Liver (tissue), 3 donors: Measurements from ENCODE around the gene NR5A2.

ENCODE experiments used
- GABPA ChIP-seq, 2 donors: IDR thresholded peaks in 1 of 2; conservative IDR thresholded peaks in 1 of 2; 2 replicates each; pipeline ENCODE4 v1.6.1; 2016; ENCODE audit warnings: antibody characterized with exemption in 2 of 2, mild to moderate bottlenecking in 1 of 2, moderate library complexity in 1 of 2
- JUND ChIP-seq, 2 donors: IDR thresholded peaks; 2 replicates each; pipeline ENCODE4 v1.6.1; 2016; ENCODE audit warnings: antibody characterized with exemption in 2 of 2
- TAF1 ChIP-seq: conservative IDR thresholded peaks from 2 replicates; pipeline ENCODE4 v1.6.1; 2016; ENCODE audit warnings: antibody characterized with exemption, mild to moderate bottlenecking
- TF ChIP-seq, protein P1 (sequence below): fragments of 150-350 bp; IDR thresholded peaks from 2 replicates; pipeline ENCODE4 v1.5.1; 2017; ENCODE audit warnings: improper control_type of control experiment, low read depth, low read length; ENCODE audit not compliant: missing input control
- donor health status: healthy.
- donor health status: healthy.

GRCh38 chr1:200124309-200124708 lies 96.8 kb downstream of the NR5A2 start:
- TF ChIP-seq, protein P1, sequence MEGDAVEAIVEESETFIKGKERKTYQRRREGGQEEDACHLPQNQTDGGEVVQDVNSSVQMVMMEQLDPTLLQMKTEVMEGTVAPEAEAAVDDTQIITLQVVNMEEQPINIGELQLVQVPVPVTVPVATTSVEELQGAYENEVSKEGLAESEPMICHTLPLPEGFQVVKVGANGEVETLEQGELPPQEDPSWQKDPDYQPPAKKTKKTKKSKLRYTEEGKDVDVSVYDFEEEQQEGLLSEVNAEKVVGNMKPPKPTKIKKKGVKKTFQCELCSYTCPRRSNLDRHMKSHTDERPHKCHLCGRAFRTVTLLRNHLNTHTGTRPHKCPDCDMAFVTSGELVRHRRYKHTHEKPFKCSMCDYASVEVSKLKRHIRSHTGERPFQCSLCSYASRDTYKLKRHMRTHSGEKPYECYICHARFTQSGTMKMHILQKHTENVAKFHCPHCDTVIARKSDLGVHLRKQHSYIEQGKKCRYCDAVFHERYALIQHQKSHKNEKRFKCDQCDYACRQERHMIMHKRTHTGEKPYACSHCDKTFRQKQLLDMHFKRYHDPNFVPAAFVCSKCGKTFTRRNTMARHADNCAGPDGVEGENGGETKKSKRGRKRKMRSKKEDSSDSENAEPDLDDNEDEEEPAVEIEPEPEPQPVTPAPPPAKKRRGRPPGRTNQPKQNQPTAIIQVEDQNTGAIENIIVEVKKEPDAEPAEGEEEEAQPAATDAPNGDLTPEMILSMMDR: no peak
- no peak for TF ChIP-seq GABPA (IDR thresholded peaks at IDR 0.05 in 1 of 2, conservative IDR thresholded peaks at IDR 0.05 in 1 of 2)
- no peak for TF ChIP-seq TAF1
- TF ChIP-seq JUND (IDR thresholded peaks at IDR 0.05): no peak
